Keratinocyte (primary cell): ENCODE measurements around the gene ACTR3C. TPM values are rescaled to one million over a fixed set of nuclear protein-coding genes. Genes with fewer than 3 reads are reported as not detected.
"Not testable (repeated sequence)": the region's sequence is repeated elsewhere in the genome, so short reads cannot be mapped to it uniquely, and the experiment has no call there.

ENCODE experiments used
- DNase-seq: peaks from one replicate; pipeline ENCODE4 v3.0.0-alpha.2; 2011; ENCODE audit warnings: low read depth, missing footprints, low spot score
- FAIRE-seq: peaks from 2 replicates; lab custom pipeline; 2011; peaks lifted over from hg19 to GRCh38; lab: Jason Lieb, UNC
- H2AFZ ChIP-seq: 2 replicates; pipeline ENCODE4 v1.6.0; 2012; ENCODE audit warnings: low read length, control low read depth, inconsistent platforms; ENCODE audit not compliant: control insufficient read depth
- H3K27ac ChIP-seq: 2 replicates; pipeline ENCODE4 v1.5.1; 2011; ENCODE audit warnings: low read length; ENCODE audit not compliant: control insufficient read depth, insufficient read depth
- H3K27me3 ChIP-seq: 3 replicates; pipeline ENCODE4 v1.6.0; 2011; ENCODE audit warnings: low read length; ENCODE audit not compliant: control insufficient read depth, insufficient read depth; ENCODE audit errors: extremely low read depth
- H3K36me3 ChIP-seq, 2 experiments: 2 replicates in 1 of 2; 3 replicates in 1 of 2; pipeline ENCODE4 v1.5.1; 2011; ENCODE audit warnings: low read length in 2 of 2, mild to moderate bottlenecking in 1 of 2; ENCODE audit not compliant: control insufficient read depth in 2 of 2, insufficient read depth in 2 of 2; ENCODE audit errors: extremely low read depth in 1 of 2
- H3K4me1 ChIP-seq: 3 replicates; pipeline ENCODE4 v1.5.1; 2011; ENCODE audit warnings: low read length; ENCODE audit not compliant: control insufficient read depth, insufficient read depth; ENCODE audit errors: extremely low read depth
- H3K4me2 ChIP-seq: 3 replicates; pipeline ENCODE4 v1.6.0; 2011; ENCODE audit warnings: low read depth, low read length; ENCODE audit not compliant: control insufficient read depth, insufficient read depth; ENCODE audit errors: extremely low read depth
- H3K4me3 ChIP-seq, 3 experiments: fragments of 200-600 bp in 1 of 3; sonication (generic) in 1 of 3; 2 replicates in 2 of 3; 3 replicates in 1 of 3; pipeline ENCODE4 v1.5.1; 2011 to 2016; ENCODE audit warnings: low read length in 3 of 3, mild to moderate bottlenecking in 3 of 3, control low read depth in 2 of 3, inconsistent platforms in 1 of 3, low read depth in 1 of 3, mixed read lengths in 1 of 3, mixed run types in 1 of 3, moderate library complexity in 1 of 3; ENCODE audit not compliant: control insufficient read depth in 2 of 3, insufficient read depth in 2 of 3; ENCODE audit errors: extremely low read depth in 1 of 3
- H3K79me2 ChIP-seq: 2 replicates; pipeline ENCODE4 v1.6.0; 2012; ENCODE audit warnings: low read length; ENCODE audit not compliant: control insufficient read depth, insufficient read depth
- H3K9ac ChIP-seq: 3 replicates; pipeline ENCODE4 v1.6.0; 2011; ENCODE audit warnings: low read length; ENCODE audit not compliant: control insufficient read depth, insufficient read depth; ENCODE audit errors: extremely low read depth
- H3K9me1 ChIP-seq: 3 replicates; pipeline ENCODE4 v1.6.0; 2011; ENCODE audit warnings: low read length; ENCODE audit not compliant: control insufficient read depth, insufficient read depth; ENCODE audit errors: extremely low read depth
- H3K9me3 ChIP-seq: 2 replicates; pipeline ENCODE4 v1.5.1; 2012; ENCODE audit warnings: low read depth, low read length; ENCODE audit not compliant: control insufficient read depth
- H4K20me1 ChIP-seq: 3 replicates; pipeline ENCODE4 v1.6.0; 2011; ENCODE audit warnings: low read length; ENCODE audit not compliant: control insufficient read depth, insufficient read depth; ENCODE audit errors: extremely low read depth
- CTCF ChIP-seq, 3 experiments: IDR thresholded peaks in 1 of 3; conservative IDR thresholded peaks in 1 of 3; optimal IDR thresholded peaks in 1 of 3; 2 replicates in 2 of 3; 3 replicates in 1 of 3; pipeline versions ENCODE3 to v1.5.1; 2011; ENCODE audit warnings: low read length in 3 of 3, mild to moderate bottlenecking in 3 of 3, moderate library complexity in 2 of 3, control low read depth in 1 of 3, inconsistent platforms in 1 of 3; ENCODE audit not compliant: insufficient read depth in 2 of 3; ENCODE audit errors: extremely low read depth in 1 of 3
- EZH2 ChIP-seq: IDR thresholded peaks from one replicate; pipeline ENCODE4 v1.6.1; 2012; ENCODE audit warnings: inconsistent platforms, mild to moderate bottlenecking, low read length, moderate library complexity
- dilution Hi-C: fragments of 300-500 bp; cut with MboI; formaldehyde crosslinking; loops from one replicate; pipeline ENCODE4 v1.7.0; 2020; ENCODE audit warnings: low sequenced_read_pairs; ENCODE audit not compliant: extremely low pct_ligation_motif_present
- polyA plus RNA-seq, 5 experiments: library from polyadenylated mRNA; depleted of rRNA in 3 of 5; stranded (reverse) in 3 of 5; stranded (forward) in 1 of 5; unstranded in 1 of 5; fragments of >200 nt; gene quantifications; 1 replicate in 1 of 5; 2 replicates in 3 of 5; 3 replicates in 1 of 5; pipeline versions ENCODE4 v1.2.1 to v1.2.3, GENCODE V29; 2011 to 2012; ENCODE audit warnings: missing spikeins in 2 of 5, low read depth in 1 of 5, low replicate concordance in 1 of 5

Gene ACTR3C
- polyA plus RNA-seq, 1 donor (not counting 4 experiments of a cell fraction or from before 2014, with no cell fraction given): 1.3 TPM

- Histone ChIP-seq H3K9me1 (no peaks in the 10 kb centered on the region), H4K20me1 (no peaks in the 10 kb centered on the region), H3K36me3 (no peaks in the 10 kb centered on the region), H3K4me2 (no peak overlapping the region), H3K9ac (no peak overlapping the region), H3K27me3 (no peaks in the 10 kb centered on the region), H3K4me3 (no peak overlapping the region), H3K9me3 (no peaks in the 10 kb centered on the region), H3K4me1 (no peaks in the 10 kb centered on the region), H2AFZ (no peak overlapping the region), H3K27ac (no peak overlapping the region), H3K79me2 (no peaks in the 10 kb centered on the region)
- DNase-seq: no peak
- no peak for TF ChIP-seq EZH2
- TF ChIP-seq CTCF (optimal IDR thresholded peaks at IDR 0.05 in 1 of 3, IDR thresholded peaks at IDR 0.05 in 1 of 3, conservative IDR thresholded peaks at IDR 0.05 in 1 of 3; ENCODE audit: extremely low read depth in 1 of 3, insufficient read depth in 2 of 3, low read length in 3 of 3): no peak
- FAIRE-seq: no peak
- dilution Hi-C loops: no loop called here
Observed at GRCh38 chr7:150308575-150308974, 14.8 kb downstream of the ACTR3C start.

- dilution Hi-C loops: no loop called here
- H3K9me1 ChIP-seq: no peaks in the 10 kb centered on the region
- H3K36me3 ChIP-seq: no peaks in the 10 kb centered on the region
- H2AFZ ChIP-seq: no peak overlapping the region
- H3K9me3 ChIP-seq: no peaks in the 10 kb centered on the region
- H3K4me2 ChIP-seq: no peak overlapping the region
- no peak for TF ChIP-seq EZH2
- H3K4me3 ChIP-seq: no peak overlapping the region
- H3K79me2 ChIP-seq: no peaks in the 10 kb centered on the region
- H4K20me1 ChIP-seq: no peaks in the 10 kb centered on the region
- no peaks in the 10 kb centered on the region for H3K27me3 ChIP-seq
- no peaks in the 10 kb centered on the region for H3K4me1 ChIP-seq
- DNase-seq: no peak
- no peak for FAIRE-seq
- no peak overlapping the region for H3K27ac ChIP-seq
- H3K9ac ChIP-seq: no peak overlapping the region
Observed at GRCh38 chr7:150307904-150308303, 15.4 kb downstream of the ACTR3C start.

GRCh38 chr7:150307129-150307528 is 16.2 kb downstream of the ACTR3C start:
- TF ChIP-seq EZH2 (no peak), CTCF (optimal IDR thresholded peaks at IDR 0.05 in 1 of 3, IDR thresholded peaks at IDR 0.05 in 1 of 3, conservative IDR thresholded peaks at IDR 0.05 in 1 of 3; ENCODE audit: extremely low read depth in 1 of 3, insufficient read depth in 2 of 3, low read length in 3 of 3) (no peak)
- Histone ChIP-seq H3K9ac (no peak overlapping the region), H3K4me1 (no peaks in the 10 kb centered on the region), H3K9me3 (no peaks in the 10 kb centered on the region), H4K20me1 (no peaks in the 10 kb centered on the region), H3K36me3 (no peaks in the 10 kb centered on the region), H3K4me2 (no peak overlapping the region), H3K27ac (no peak overlapping the region), H3K4me3 (no peak overlapping the region), H2AFZ (no peak overlapping the region), H3K9me1 (no peaks in the 10 kb centered on the region), H3K27me3 (no peaks in the 10 kb centered on the region), H3K79me2 (no peaks in the 10 kb centered on the region)
- DNase-seq (no peak), FAIRE-seq (no peak)
- dilution Hi-C loops: no loop called here

- H3K4me2 ChIP-seq, FAIRE-seq, H3K9ac ChIP-seq, H3K36me3 ChIP-seq, H3K9me3 ChIP-seq, H2AFZ ChIP-seq, H3K27ac ChIP-seq, H3K4me1 ChIP-seq, DNase-seq, H4K20me1 ChIP-seq, H3K9me1 ChIP-seq, dilution Hi-C loops, H3K27me3 ChIP-seq, H3K79me2 ChIP-seq, H3K4me3 ChIP-seq: not testable (repeated sequence)
Observed at GRCh38 chr7:150306377-150306776, 17.0 kb downstream of the ACTR3C start.
